VCaP (cell line): ENCODE measurements around the gene HS3ST5.

Experiments used
- H3K27ac ChIP-seq: fragments of 450-650 bp; 2 replicates; pipeline ENCODE4 v1.5.1; 2017
- TF ChIP-seq, protein P1 (sequence below): fragments of 450-650 bp; conservative IDR thresholded peaks from 2 replicates; pipeline ENCODE4 v1.5.1; 2017; ENCODE audit warnings: mild to moderate bottlenecking, moderate library complexity

HS3ST5 gene, protein sequence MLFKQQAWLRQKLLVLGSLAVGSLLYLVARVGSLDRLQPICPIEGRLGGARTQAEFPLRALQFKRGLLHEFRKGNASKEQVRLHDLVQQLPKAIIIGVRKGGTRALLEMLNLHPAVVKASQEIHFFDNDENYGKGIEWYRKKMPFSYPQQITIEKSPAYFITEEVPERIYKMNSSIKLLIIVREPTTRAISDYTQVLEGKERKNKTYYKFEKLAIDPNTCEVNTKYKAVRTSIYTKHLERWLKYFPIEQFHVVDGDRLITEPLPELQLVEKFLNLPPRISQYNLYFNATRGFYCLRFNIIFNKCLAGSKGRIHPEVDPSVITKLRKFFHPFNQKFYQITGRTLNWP

DNA sequence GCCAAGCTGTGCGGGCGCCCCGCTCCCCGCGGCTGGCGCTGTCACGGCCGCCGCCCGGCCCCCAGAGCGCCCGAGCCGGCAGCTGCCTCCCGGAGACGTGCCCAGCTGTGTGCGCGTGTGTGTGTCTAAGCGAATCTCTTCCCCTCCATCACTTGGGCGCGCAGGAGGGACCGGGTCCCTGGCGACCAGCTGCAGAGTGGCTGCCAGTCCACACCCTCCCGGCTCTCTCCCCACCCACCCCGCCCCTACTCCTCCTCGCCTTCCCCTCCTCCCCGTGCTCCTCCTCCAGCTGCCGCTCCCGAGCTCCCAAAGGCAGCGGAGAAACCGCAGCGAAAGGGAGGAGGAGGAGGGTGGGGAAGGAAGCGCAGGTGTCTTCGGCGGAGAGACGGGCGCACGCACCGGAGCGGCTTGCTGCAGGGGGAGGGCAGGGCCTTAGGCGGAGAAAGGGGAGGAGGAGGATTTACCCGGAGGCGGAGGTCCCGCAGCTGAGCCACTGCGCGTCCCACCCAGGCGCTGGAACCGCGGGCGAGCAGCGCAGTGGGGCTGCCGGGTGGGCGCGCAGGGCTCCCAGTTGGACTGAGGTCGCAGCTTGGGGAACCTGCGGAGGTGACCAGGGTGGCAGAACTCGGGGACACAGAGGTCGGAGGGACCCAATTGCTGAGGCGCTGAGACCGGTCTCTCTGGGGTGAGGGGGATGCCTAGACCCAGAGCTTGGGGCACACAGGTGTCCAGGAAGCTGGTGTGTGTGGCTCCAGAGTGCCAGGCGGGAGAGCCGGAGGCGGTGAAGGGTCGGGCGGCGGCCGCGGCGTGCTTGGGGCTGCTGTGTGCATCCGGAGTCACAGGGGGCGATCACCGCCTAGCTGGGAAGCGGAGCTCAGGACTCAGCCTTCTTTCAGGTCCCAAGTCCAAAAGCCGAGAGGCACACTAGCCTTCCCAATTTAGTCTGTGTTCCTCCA is at the start of gene HS3ST5:
Gene HS3ST5, minus strand, starts transcription at position 198 of the 956 bp plus-strand sequence. CDS start 280,178 bp downstream, outside the sequence.
- no peak within 1 kb of the TSS for H3K27ac ChIP-seq
- TF ChIP-seq, protein P1, sequence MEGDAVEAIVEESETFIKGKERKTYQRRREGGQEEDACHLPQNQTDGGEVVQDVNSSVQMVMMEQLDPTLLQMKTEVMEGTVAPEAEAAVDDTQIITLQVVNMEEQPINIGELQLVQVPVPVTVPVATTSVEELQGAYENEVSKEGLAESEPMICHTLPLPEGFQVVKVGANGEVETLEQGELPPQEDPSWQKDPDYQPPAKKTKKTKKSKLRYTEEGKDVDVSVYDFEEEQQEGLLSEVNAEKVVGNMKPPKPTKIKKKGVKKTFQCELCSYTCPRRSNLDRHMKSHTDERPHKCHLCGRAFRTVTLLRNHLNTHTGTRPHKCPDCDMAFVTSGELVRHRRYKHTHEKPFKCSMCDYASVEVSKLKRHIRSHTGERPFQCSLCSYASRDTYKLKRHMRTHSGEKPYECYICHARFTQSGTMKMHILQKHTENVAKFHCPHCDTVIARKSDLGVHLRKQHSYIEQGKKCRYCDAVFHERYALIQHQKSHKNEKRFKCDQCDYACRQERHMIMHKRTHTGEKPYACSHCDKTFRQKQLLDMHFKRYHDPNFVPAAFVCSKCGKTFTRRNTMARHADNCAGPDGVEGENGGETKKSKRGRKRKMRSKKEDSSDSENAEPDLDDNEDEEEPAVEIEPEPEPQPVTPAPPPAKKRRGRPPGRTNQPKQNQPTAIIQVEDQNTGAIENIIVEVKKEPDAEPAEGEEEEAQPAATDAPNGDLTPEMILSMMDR: peak; percentile 11; the same call in 1 of the 2 replicates

DNA sequence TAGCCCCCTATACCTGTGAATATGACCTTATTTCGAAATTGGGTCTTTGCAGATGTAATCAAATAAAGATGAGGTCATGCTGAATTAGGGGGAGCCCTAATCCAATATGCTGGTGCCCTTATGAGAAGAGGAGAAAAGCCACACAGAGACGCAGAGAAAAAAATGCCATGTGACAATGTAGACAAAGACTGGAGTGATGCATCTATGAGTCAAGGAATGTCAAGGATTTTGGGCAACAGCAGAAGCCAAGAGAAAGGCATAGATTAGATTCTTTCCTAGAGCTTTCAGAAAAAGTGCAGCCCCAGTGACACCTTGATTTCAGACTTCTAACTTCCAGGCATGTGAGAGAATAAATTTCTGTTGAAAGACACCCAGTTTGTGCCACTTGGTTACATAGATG is 47.4 kb upstream of the HS3ST5 start:
- H3K27ac ChIP-seq: no peak overlapping the region
- TF ChIP-seq, protein P1: no peak

DNA sequence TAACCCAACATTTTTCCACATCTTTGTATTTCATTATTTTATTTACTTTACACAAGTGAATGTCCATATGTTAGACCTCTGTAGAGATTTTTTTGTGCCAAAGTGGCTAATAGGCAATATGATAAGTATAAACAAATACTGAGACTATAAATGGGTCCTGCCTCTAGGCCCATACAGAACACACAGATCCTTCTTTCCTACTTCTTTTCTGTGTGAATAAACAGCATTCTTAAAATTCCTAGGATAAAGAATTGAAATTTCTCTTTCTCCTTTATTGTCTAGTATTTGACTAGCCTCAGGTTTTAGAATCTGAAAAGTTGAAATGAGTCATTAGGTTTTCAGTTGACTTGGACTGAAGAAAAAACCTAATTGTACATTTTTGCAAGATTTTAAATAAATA is 46.3 kb upstream of the HS3ST5 start:
- H3K27ac ChIP-seq: no peak overlapping the region
- TF ChIP-seq, protein P1: no peak

DNA sequence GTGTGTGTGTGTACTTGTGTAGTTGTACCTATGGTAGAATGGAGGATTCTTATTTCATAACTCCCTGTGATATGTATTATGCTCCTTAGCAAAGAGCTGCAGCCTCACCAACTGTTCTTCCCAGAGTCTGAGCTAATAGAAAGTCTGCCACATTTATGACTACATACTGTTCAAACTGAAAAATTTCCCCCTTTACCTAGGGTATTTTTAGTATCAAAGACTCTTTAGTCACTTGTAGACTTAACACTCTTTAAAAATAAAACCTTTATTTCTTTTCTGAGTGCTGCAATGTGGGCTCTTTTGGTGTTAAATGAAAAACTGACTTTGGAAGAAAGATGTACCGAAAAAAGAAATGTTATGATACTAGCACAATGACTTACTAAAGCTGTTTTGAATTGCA is 39.6 kb upstream of the HS3ST5 start:
- no peak overlapping the region for H3K27ac ChIP-seq
- TF ChIP-seq, protein P1: no peak

DNA sequence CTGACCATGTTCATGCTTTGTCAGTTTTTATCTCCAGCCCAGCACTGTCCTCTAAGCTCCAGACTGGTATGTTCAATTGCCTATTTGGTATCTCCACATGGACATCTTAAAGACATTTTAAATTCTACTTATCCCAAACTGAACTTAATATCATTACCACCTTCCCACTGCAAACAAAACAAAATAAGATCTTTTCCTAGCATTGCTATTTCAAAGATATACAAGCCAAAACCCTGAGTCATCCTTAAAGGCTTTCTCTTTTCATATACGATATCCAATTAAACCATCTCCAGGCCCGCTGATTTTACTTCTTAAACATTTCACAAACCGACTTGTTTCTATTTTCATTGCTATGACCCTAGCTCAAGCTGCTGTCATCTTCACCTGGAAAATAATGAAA is 35.1 kb upstream of the HS3ST5 start:
- no peak overlapping the region for H3K27ac ChIP-seq
- TF ChIP-seq, protein P1: no peak

DNA sequence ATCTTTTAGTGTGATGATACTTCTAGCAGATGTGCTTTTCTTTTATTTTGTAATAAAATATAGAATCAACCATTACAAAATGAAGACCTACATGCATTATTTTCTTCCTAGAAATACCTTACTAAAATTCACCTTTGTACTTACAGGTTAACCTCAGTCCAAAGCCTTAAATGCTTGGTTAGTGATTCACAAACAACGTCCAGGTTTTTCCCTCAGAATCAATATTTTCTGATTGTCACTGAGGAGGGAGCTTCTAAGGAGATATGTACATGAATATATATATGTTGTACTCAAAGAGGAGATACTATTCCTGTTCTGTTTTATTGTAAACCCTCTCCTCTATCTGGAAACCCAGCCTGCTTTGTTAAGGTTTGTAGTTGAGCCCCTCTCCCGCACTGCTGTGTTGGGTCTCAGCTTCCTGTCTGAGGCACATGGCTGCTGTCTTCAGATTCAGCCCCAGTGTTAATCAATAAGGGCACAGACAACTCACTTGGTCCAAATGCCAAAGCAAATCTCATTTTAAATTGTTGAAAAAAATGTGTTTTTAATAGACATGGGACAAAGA is 33.9 kb upstream of the HS3ST5 start:
- no peak overlapping the region for H3K27ac ChIP-seq
- TF ChIP-seq, protein P1: no peak
